GM20431 (cell line): Measurements from ENCODE around the gene SLIT1.
"Not testable (repeated sequence)": the region's sequence is repeated elsewhere in the genome, so short reads cannot be mapped to it uniquely, and the experiment has no call there.

Experiments
- in situ Hi-C: fragments of 300-500 bp; cut with MseI, MboI; formaldehyde crosslinking; loops from one replicate; pipeline ENCODE4 v1.15.0; 2020; ENCODE audit warnings: low sequenced_read_pairs; ENCODE audit not compliant: unreplicated experiment

The SLIT1 gene

GRCh38 chr10:97090644-97091043 lies 95.1 kb downstream of the SLIT1 start:
- in situ Hi-C loops, result no loop called here

GRCh38 chr10:97090035-97090434 lies 95.7 kb downstream of the SLIT1 start:
- in situ Hi-C loops, result no loop called here

GRCh38 chr10:97089209-97089870 lies 96.4 kb downstream of the SLIT1 start:
- in situ Hi-C loops, result no loop called here

- in situ Hi-C loops, result no loop called here
Measured at GRCh38 chr10:97087296-97087695, 98.5 kb downstream of the SLIT1 start.

- in situ Hi-C loops, result no loop called here
Measured at GRCh38 chr10:97086530-97086929, 99.2 kb downstream of the SLIT1 start.

- in situ Hi-C loops, result no loop called here
Measured at GRCh38 chr10:97083228-97083829, 102.4 kb downstream of the SLIT1 start.

GRCh38 chr10:97082575-97082974 lies 103.2 kb downstream of the SLIT1 start:
- in situ Hi-C loops, result not testable (repeated sequence)

GRCh38 chr10:97081621-97082235 lies 104.0 kb downstream of the SLIT1 start:
- in situ Hi-C loops, result no loop called here

GRCh38 chr10:97080051-97080776 lies 105.5 kb downstream of the SLIT1 start:
- in situ Hi-C loops, result no loop called here

- in situ Hi-C loops, result no loop called here
Measured at GRCh38 chr10:97079448-97079847, 106.3 kb downstream of the SLIT1 start.

- in situ Hi-C loops, result no loop called here
Measured at GRCh38 chr10:97078938-97079445, 106.8 kb downstream of the SLIT1 start.

- in situ Hi-C loops, result no loop called here
Measured at GRCh38 chr10:97078261-97078937, 107.4 kb downstream of the SLIT1 start.

- in situ Hi-C loops, result no loop called here
Measured at GRCh38 chr10:97076781-97077180, 109.0 kb downstream of the SLIT1 start.

- in situ Hi-C loops, result no loop called here
Measured at GRCh38 chr10:97075961-97076525, 109.7 kb downstream of the SLIT1 start.

GRCh38 chr10:97075421-97075820 lies 110.3 kb downstream of the SLIT1 start:
- in situ Hi-C loops, result no loop called here

GRCh38 chr10:97074256-97075145 lies 111.3 kb downstream of the SLIT1 start:
- in situ Hi-C loops, result loop anchor here (5.0 kb wide), 1 partner anchor 133 kb away; no protein-coding TSS in a partner anchor

- in situ Hi-C loops, result loop anchor here (5.0 kb wide), 1 partner anchor 134 kb away; no protein-coding TSS in a partner anchor
Measured at GRCh38 chr10:97072851-97073665, 112.7 kb downstream of the SLIT1 start.

GRCh38 chr10:97071496-97071895 lies 114.3 kb downstream of the SLIT1 start:
- in situ Hi-C loops, result loop anchor here (5.0 kb wide), 1 partner anchor 136 kb away; no protein-coding TSS in a partner anchor
